HG02588 (cell line): Measurements from ENCODE around the gene INMT.

Experiments used
- ATAC-seq: cut with Tn5 transposase; IDR thresholded peaks from one replicate; pipeline ENCODE4 v1.9.1; 2021; ENCODE audit warnings: mild to moderate bottlenecking, moderate library complexity; ENCODE audit not compliant: unreplicated experiment

The INMT gene

GRCh38 chr7:30779574-30779973, 27.6 kb downstream of the INMT start:
- no peak for ATAC-seq

- no peak for ATAC-seq
Measured at GRCh38 chr7:30780941-30781340, 29.0 kb downstream of the INMT start.

GRCh38 chr7:30782690-30783089, 30.8 kb downstream of the INMT start:
- ATAC-seq: no peak

GRCh38 chr7:30785786-30786185, 33.9 kb downstream of the INMT start:
- ATAC-seq: no peak

GRCh38 chr7:30787486-30787885, 35.6 kb downstream of the INMT start:
- no peak for ATAC-seq

GRCh38 chr7:30788640-30789333, 36.9 kb downstream of the INMT start:
- no peak for ATAC-seq

- ATAC-seq: no peak
Measured at GRCh38 chr7:30789334-30789711, 37.4 kb downstream of the INMT start.

GRCh38 chr7:30790356-30790755, 38.4 kb downstream of the INMT start:
- ATAC-seq: no peak

- ATAC-seq: no peak
Measured at GRCh38 chr7:30791114-30791513, 39.2 kb downstream of the INMT start.

- peak; percentile 21 for ATAC-seq
Measured at GRCh38 chr7:30795161-30795948, 43.4 kb downstream of the INMT start.

- ATAC-seq: no peak
Measured at GRCh38 chr7:30796105-30796869, 44.4 kb downstream of the INMT start.

GRCh38 chr7:30797176-30798040, 45.5 kb downstream of the INMT start:
- ATAC-seq: no peak

- ATAC-seq: peak; percentile 67
Measured at GRCh38 chr7:30799206-30799975, 47.5 kb downstream of the INMT start.

GRCh38 chr7:30799976-30800661, 48.2 kb downstream of the INMT start:
- no peak for ATAC-seq

- ATAC-seq: peak; percentile 21
Measured at GRCh38 chr7:30800785-30801252, 48.9 kb downstream of the INMT start.

GRCh38 chr7:30802812-30803211, 50.9 kb downstream of the INMT start:
- ATAC-seq: no peak

GRCh38 chr7:30804078-30804661, 52.2 kb downstream of the INMT start:
- no peak for ATAC-seq

- no peak for ATAC-seq
Measured at GRCh38 chr7:30805081-30805691, 53.3 kb downstream of the INMT start.
